Effector memory CD4-positive, alpha-beta T cell (primary cell): ENCODE results near the gene IGFBP2.

Experiments used
- DNase-seq, 3 donors: peaks; one replicate each; pipeline ENCODE4 v3.0.0-alpha.2; 2020
- H3K27ac ChIP-seq: 2 replicates; pipeline ENCODE4 v1.7.0; 2013; ENCODE audit warnings: mild to moderate bottlenecking, low read length, moderate library complexity; ENCODE audit not compliant: insufficient read depth, poor library complexity, severe bottlenecking
- H3K27me3 ChIP-seq: replicated peaks from 2 replicates; pipeline ENCODE4 v1.7.0; 2013; ENCODE audit warnings: mild to moderate bottlenecking, low read length; ENCODE audit not compliant: insufficient read depth, control insufficient read depth, poor library complexity, severe bottlenecking
- H3K36me3 ChIP-seq: 2 replicates; pipeline ENCODE4 v1.7.0; 2013; ENCODE audit warnings: mild to moderate bottlenecking, low read length, moderate library complexity; ENCODE audit not compliant: control insufficient read depth, insufficient read depth
- H3K4me1 ChIP-seq: 2 replicates; pipeline ENCODE4 v1.7.0; 2013; ENCODE audit warnings: low read length, mild to moderate bottlenecking; ENCODE audit not compliant: control insufficient read depth, insufficient read depth, poor library complexity, severe bottlenecking
- H3K4me3 ChIP-seq: 2 replicates; pipeline ENCODE4 v1.7.0; 2013; ENCODE audit warnings: low read length, low read depth, mild to moderate bottlenecking; ENCODE audit not compliant: insufficient read depth, poor library complexity, severe bottlenecking
- H3K9me3 ChIP-seq: 2 replicates; pipeline ENCODE4 v1.7.0; 2013; ENCODE audit warnings: mild to moderate bottlenecking, low read length, moderate library complexity; ENCODE audit not compliant: control insufficient read depth

Gene IGFBP2

DNA sequence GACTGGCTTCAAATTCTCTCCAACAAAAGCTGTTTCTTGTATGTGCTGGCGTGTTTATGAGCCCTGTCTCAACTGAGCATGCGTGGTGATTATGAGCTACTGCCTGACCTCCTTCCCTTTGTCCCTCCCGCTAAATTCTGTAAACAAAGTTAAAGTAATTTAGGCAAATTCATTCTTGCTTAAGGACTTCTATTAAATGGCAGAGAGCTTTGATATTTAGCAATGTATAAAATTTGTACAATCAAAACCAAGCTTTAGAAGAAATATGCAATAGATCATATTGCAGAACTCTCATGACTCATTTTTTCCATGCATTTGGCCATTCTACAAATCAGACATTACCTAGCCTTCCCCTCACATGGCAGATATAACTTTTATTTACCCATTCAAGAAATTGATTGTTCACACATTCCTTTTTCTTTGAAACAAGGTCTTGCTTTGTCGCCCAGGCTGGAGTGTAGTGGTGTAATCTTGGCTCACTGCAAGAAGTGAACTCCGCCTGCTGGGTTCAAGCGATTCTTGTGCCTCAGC lies 18.2 kb downstream of the IGFBP2 start:
- DNase-seq, result no peak
- Histone ChIP-seq H3K9me3 (no peaks in the 10 kb centered on the region), H3K4me3 (no peak overlapping the region), H3K27me3 (no peaks in the 10 kb centered on the region), H3K27ac (no peak overlapping the region), H3K4me1 (no peaks in the 10 kb centered on the region), H3K36me3 (no peaks in the 10 kb centered on the region)

DNA sequence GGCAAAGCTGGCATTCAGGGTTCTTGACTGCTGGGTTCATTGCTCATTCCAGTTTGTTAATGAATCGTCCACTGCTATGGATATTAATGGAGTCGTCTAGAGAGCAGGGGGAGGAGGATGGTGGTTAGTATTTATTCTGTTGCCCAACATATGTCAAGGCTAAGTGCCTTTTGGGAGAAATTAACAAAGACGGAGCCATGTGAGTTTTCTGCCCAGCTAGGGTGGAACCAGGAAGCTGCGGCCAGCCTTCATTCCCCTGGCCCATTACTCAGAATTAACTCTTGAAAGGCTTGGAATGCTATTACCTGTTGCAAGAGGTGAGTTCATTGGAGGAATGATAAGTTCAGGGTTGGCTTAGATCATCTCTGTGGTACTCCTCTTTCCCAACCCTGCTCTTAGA lies 19.3 kb downstream of the IGFBP2 start:
- Histone ChIP-seq H3K4me1 (no peaks in the 10 kb centered on the region), H3K36me3 (no peaks in the 10 kb centered on the region), H3K27ac (no peak overlapping the region), H3K27me3 (no peaks in the 10 kb centered on the region), H3K9me3 (no peaks in the 10 kb centered on the region), H3K4me3 (no peak overlapping the region)
- no peak for DNase-seq

DNA sequence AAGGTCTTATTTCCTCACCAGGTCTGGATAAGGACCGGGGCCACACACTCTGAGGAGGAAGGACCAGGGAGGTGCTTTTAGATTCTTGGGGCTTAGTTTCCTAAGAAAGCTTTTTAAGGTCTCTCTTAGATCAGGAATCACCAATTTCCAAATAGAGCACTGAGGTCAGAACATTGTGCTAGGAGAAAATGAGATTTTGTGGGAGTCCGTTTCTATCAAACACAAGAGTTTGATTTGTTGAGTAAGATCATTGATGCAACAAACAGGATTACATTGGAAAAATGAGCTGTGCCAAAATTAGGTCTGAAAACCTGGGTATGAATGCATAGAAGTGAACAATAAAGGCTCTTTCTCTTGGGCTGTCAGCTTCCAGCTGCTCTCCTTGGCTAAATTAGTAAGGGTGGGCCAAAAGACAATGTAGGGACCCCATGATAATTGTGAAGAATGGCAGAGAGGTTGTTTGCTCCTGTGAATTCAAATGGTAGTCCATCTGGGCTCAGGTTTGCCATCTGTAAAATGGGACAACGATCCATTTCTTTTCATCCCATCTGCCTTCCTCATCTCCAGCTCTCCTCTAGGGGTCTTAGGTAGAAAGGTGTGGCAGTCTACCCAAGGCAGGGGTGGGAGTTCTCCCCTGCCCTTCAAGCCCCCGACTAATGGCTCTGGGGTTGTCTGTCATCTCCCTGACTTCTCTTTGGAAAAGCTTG lies 20.0 kb downstream of the IGFBP2 start:
- H3K9me3 ChIP-seq, result no peaks in the 10 kb centered on the region
- no peaks in the 10 kb centered on the region for H3K36me3 ChIP-seq
- H3K4me3 ChIP-seq, result no peak overlapping the region
- H3K27ac ChIP-seq, result no peak overlapping the region
- H3K27me3 ChIP-seq, result no peaks in the 10 kb centered on the region
- DNase-seq, result no peak
- no peaks in the 10 kb centered on the region for H3K4me1 ChIP-seq

DNA sequence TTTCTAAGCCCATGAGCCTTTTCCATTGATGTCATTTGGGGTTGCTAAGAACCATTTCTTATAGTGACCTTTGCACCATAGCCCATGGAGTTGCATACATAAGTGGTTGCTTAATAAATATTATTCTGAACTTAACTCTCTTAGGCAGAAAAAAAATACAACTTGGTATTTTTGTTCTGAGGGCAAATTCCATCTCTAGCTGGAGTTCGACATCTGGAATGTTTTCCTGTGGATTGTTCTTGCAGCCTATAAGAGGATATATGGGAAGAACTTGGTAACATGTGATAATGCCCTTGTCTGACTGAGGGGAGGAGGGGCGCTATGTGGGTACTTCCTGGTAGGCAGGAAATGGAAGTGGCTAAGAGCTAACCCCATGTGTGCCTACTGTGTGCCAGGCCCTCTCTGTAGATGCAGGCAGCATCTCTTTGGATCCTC lies 20.7 kb downstream of the IGFBP2 start:
- Histone ChIP-seq H3K9me3 (no peaks in the 10 kb centered on the region), H3K27ac (no peak overlapping the region), H3K36me3 (no peaks in the 10 kb centered on the region), H3K4me3 (no peak overlapping the region), H3K4me1 (no peaks in the 10 kb centered on the region), H3K27me3 (no peaks in the 10 kb centered on the region)
- DNase-seq, result no peak

DNA sequence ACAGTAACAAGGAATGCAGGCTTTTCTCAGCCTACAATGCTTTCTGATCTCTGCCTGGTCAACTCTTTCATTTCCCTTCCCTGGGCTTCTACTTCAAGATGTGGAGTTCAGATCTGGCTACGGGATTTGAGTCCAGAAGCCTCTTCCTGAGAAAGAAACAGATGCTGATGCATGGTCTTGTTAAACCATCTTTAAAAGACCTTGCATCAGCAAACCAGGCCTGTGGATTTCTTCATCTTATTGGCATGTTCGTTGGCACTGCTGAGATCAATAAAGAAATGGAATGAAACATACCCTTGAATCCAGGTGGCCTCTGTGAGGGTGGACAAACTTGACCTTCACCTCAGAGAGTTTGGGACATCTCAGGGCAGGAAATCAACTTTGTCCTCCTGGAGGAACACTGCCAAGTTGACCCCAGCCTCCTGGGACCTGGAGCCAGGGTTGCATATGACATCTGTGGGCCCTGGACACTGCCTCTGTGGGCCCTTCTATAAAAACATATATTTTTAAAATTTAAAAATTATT lies 21.4 kb downstream of the IGFBP2 start:
- Histone ChIP-seq H3K27ac (no peak overlapping the region), H3K4me3 (no peak overlapping the region), H3K36me3 (no peaks in the 10 kb centered on the region), H3K27me3 (no peaks in the 10 kb centered on the region), H3K4me1 (no peaks in the 10 kb centered on the region), H3K9me3 (no peaks in the 10 kb centered on the region)
- DNase-seq, result no peak

DNA sequence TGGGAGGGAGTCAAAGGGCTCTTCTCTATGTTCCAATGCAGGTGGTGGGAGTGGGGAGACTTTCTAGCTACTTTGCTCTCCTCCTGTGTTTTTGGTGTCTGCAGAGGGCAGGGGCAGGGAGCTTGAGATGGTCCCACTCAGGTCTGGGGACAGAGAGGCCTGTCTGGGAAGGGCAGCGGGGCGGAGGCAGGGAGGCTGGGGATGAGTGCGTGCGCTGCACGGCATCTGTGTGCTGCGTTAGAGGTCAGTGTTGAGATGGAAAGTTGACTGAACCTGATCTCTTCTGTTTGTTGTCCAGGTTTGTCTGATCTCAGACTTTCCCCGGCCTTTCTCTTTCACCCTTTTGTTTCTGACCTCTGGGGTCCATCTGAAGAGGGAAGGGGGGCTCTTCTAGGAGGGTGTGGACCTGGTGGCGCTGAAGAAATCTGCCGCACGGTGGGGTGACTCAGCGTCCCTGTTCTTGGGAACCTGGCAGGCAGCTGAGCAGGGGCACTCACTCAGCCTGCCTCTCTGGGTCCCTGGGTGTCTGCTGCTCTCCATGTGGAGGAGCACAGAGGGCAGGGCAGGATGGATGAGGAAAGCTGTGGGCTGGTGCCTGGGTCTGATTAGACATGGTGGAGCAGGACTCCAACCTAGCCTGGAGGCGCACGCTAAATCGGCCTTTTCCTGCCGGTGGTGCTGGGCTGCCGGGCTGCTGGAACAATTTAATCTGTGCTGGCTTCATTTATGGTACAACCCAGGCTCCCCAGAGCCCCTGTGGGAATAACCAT lies 24.1 kb downstream of the IGFBP2 start:
- Histone ChIP-seq H3K4me3 (no peak overlapping the region), H3K4me1 (no peaks in the 10 kb centered on the region), H3K9me3 (no peaks in the 10 kb centered on the region), H3K27ac (no peak overlapping the region), H3K36me3 (no peaks in the 10 kb centered on the region), H3K27me3 (no peaks in the 10 kb centered on the region)
- DNase-seq, result no peak

DNA sequence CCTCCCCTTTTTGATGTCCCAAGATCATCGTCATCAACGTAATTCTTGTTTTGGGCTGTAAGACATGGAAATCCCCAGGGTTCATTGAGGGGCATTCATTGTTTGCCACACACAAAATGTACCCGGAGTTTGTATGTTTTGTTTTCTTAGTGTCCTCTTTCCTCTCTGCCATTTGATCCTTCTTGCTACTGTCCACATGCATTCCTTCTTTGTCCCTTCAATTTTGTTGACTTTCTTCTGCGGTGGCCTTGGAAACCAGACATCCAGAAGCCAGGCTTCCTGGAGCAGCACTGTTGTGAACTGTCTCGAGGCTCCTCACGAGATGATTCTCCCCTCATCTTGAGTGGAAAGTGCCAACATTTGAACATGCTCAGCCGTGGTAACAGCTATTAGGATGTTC lies 24.8 kb downstream of the IGFBP2 start:
- H3K27ac ChIP-seq, result no peak overlapping the region
- DNase-seq, result no peak
- no peak overlapping the region for H3K4me3 ChIP-seq
- H3K36me3 ChIP-seq, result no peaks in the 10 kb centered on the region
- H3K9me3 ChIP-seq, result no peaks in the 10 kb centered on the region
- H3K27me3 ChIP-seq, result no peaks in the 10 kb centered on the region
- no peaks in the 10 kb centered on the region for H3K4me1 ChIP-seq

DNA sequence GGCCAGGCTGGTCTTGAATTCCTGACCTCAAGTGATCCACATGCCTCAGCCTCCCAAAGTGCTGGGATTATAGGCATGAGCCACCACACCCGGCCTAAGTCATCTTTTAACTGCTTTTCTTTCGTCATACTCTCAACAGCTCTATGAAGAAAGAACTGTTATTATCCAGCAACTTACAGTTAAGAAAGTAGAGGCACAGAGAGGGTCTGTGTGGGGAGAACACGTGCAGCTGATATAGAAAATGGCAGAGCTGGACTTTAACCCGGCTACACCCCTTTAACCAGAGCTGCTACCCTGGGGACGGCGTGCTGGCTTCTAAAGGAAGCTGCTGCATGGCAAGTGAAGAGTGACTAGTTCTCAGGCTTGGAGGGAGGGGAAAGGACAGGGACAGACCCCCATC lies 25.5 kb downstream of the IGFBP2 start:
- Histone ChIP-seq H3K9me3 (no peaks in the 10 kb centered on the region), H3K27me3 (no peaks in the 10 kb centered on the region), H3K4me3 (no peak overlapping the region), H3K36me3 (no peaks in the 10 kb centered on the region), H3K4me1 (no peaks in the 10 kb centered on the region), H3K27ac (no peak overlapping the region)
- DNase-seq, result no peak

DNA sequence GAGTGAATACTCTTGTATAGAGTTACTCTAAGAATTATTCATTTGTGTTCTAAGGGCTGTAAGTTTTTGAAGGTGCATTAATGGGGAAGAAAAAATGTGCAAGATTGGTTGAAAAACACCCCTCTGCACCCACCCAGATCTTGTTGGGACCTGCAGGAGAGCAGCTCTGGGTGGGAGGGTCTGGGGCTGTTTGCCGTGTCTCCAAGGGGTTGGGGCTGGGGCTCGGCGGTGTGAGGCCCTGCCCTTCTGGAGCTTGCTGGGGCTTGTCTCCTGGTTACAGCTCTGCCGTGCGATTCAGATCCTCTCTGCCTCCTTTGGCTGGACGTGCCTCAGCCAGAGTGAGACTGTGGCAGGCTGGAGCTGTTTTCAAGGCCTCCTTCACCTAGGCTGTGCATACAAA lies 26.1 kb downstream of the IGFBP2 start:
- Histone ChIP-seq H3K4me1 (no peaks in the 10 kb centered on the region), H3K9me3 (no peaks in the 10 kb centered on the region), H3K27ac (no peak overlapping the region), H3K36me3 (no peaks in the 10 kb centered on the region), H3K27me3 (no peaks in the 10 kb centered on the region), H3K4me3 (no peak overlapping the region)
- no peak for DNase-seq

DNA sequence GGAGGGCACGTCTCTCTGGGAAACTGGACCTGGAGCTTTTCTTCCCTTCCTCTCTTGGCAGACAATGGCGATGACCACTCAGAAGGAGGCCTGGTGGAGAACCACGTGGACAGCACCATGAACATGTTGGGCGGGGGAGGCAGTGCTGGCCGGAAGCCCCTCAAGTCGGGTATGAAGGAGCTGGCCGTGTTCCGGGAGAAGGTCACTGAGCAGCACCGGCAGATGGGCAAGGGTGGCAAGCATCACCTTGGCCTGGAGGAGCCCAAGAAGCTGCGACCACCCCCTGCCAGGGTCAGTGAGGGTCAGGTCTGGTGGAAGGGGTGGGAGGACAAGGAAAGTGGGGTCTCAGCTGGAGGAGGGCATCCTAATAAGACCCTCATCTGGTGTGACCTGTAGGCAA lies 27.3 kb downstream of the IGFBP2 start:
- no peaks in the 10 kb centered on the region for H3K9me3 ChIP-seq
- no peaks in the 10 kb centered on the region for H3K4me1 ChIP-seq
- no peak for DNase-seq
- H3K27me3 ChIP-seq, result no peaks in the 10 kb centered on the region
- H3K4me3 ChIP-seq, result no peak overlapping the region
- no peaks in the 10 kb centered on the region for H3K36me3 ChIP-seq
- H3K27ac ChIP-seq, result no peak overlapping the region
